Measurements from ENCODE around the gene LINGO3.
A peak's percentile ranks its signal among the peaks of the same experiment; 100 is the strongest.

LINGO3 gene

DNA sequence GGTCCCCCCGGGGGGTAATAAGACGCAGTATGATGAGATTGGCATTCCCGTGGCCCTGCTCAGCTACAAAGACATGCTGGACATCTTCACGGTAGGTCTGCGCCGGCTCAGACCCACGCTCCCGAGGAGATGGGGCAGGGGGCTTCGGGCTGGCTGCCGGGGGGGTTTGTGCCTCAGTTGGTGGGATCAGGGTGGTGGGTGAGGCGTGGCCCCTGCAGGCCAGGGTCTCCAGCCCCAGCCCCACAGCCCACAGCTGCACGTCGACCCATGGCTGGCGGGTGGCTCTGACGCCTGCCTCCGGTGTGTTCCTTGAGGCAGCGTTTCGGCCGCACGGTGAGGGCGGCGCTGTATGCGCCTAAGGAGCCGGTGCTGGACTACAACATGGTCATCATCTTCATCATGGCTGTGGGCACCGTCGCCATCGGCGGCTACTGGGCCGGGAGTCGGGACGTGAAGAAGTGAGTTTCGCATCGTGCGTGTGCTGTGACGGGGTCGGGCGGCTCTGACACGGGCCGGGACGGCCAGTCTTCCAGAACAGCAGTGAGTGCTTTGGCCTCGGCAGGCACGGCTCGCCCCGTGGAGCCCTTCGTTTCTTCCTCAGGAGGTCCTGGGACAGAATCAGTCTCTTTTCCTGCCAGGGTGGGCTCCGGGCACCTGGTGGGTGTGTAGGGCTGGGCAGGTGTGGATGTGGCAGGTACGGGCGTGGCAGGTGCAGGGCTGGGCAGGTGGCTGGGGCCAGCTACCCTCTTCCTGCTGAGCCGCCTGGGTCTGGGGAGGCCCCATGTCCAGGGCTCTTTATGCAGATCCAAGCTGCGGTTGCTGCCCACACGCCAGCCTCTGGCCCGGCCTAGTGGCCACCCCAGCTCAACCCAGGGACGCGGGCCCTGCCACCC is 31.0 kb upstream of the LINGO3 start:
- DNase-seq: no peak

DNA sequence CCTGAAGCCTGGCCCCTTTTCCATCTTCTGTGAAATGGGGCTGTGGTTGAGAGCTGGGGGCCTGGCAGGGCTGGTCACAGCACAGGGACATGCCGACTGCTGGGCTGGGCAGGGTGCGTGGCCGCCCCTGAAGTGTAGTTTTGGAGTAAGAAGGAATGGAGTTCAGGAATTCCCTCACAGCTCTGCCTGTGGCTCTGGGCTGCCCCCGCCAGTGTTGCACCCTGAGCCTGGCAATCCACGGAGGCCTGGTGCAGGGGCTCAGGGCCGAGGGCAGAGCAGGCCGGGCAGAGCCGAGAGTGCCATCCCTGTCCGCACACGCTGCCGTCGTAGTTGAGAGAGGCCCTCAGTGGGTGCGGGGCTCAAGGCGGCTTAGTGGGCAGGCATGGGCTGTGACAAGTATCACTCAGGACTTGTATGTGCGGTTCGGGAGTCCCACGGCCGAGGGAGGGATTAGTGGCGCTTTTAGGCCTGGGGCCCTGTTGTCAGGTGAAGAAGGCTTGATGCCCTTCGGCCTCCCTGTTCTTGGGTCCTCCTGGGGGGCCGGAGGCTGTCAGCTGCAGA is 30.2 kb upstream of the LINGO3 start:
- DNase-seq: no peak

DNA sequence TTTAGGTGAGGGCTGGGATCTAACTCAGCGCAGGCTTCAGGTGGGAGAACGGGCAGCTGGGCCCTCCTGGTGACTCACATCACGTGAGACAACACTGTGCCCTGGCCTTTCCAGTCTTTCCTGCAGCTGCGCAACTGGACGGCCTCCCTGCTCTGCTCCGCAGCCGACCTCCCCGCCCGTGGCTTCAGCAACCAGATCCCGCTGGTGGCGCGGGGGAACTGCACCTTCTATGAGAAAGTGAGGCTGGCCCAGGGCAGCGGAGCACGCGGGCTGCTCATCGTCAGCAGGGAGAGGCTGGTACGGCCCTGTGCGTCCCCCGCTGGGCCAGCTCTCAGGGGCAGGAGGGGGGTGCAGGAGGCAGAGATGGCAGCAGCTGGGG is 29.4 kb upstream of the LINGO3 start:
- DNase-seq: no peak

DNA sequence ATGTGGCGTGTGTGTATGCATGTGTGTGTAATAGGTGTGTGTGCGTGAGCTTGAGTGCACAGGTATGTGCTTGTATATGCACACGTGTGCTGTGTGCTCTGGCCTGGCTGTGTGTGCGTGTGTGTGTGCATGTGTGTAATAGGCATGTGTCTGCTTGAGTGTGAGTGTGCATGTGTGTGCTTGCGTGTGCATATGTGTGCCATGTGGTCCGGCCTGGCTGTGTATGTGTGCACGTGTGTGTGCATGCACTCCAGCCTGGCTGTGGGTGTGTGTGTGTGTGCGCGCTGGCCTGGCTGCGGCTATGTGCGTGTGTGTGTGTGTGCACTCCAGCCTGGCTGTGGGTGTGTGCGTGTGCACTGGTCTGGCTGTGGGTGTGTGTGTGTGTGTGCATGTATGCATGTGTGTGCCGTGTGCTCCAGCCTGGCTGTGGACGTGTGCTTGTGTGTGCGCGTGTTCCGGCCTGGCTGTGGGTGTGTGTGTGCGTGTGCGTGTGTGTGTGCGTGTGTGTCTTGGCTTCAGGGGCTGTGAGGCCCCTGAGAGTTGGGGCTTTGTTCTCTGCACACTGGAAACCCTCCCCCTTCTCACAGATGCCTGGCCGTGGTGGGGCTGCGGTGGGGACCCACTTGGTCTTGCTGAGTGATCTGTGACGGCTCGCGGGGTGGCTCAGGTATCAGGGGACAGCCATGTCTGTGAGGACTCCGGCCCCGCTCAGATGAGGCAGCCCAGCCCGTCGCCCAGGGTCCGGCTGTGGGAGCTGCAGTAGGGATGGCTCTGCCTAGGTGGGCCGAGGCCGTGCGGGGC is 28.8 kb upstream of the LINGO3 start:
- no peak for DNase-seq

DNA sequence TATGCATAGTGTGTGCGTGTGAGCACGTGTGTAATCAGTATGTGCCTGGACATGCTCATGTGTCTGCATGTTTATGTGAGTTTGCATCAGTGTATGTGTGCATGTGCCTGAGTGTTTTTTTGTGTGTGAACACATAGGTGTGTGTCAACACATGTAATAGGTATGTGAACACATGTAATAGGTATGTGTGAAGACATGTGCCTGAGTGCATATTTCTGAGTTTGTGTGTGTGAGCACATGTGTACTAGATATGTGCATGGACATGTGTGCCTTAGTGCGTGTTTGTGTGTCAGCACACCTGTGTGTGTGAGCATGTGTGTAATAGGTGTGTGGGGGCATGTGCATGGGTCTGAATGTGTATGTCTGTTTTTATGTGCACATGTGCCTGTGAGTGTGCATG is 27.9 kb upstream of the LINGO3 start:
- no peak for DNase-seq

DNA sequence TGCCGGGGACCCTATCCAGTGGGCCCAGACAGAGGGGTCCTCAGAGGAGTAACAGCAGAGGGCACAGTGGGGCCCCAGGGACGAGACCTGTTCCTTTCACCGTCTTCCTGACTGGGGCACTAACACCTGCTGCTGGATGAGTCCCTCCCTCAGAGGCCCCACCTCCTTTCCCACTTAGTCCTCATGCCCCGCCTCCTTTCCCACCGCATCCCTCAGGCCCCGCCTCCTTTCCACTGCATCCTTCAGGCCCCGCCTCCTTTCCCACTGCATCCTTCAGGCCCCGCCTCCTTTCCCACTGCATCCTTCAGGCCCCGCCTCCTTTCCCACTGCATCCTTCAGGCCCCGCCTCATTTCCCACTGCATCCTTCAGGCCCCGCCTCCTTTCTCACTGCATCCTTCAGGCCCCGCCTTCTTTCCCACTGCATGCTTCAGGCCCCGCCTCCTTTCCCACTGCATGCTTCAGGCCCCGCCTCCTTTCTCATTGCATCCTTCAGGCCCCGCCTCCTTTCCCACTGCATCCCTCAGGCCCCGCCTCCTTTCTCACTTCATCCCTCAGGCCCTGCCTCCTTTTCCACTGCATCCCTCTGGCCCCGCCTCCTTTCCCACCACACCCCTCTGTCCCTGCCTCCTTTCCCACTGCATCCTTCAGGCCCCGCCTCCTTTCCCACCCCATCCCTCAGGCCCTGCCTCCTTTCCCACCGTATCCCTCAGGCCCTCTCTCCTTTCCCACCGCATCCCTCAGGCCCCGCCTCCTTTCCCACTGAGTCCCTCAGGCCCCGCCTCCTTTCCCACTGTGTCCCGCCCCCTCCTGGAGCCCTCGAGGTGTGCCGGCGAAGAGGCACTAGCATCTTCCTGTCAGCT is 27.3 kb upstream of the LINGO3 start:
- no peak for DNase-seq

DNA sequence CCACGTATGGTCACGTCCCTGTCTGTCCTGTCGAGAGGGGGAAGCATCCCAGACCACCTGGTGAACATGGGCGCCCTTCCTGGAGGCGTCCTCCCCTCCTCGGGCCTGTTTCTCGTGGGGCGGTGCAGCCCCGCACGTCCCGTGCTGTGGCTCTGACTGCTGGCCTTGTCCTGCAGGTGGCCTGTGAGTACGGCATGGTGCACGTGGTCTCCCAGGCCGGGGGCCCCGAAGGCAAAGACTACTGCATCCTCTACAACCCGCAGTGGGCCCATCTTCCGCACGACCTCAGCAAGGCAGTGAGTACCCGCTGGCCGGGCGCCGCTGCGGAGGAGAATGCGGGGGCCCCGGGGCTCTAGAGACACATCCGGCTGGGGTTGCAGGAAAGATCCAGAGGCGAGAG is 26.5 kb upstream of the LINGO3 start:
- DNase-seq: no peak

DNA sequence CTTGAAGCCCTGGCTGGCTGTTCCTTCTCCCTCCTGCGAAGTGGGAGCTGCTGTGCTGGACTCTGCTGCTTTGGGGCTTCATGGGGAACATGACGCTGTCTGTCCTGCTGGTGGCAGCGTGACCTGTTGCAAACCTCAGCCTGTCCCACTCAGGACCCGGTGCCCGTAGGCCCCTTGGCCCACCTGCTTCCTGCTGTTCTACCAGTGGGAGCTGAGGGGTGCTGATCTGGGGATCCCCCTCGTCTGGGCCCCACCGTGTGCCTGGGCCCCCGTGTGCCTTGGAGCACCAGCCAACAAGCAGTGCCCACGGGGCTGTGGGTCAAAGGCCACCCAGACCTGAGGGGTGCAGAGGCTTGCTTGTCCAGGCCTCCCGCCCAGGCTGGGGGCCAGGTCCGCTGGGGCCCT is 25.9 kb upstream of the LINGO3 start:
- no peak for DNase-seq

DNA sequence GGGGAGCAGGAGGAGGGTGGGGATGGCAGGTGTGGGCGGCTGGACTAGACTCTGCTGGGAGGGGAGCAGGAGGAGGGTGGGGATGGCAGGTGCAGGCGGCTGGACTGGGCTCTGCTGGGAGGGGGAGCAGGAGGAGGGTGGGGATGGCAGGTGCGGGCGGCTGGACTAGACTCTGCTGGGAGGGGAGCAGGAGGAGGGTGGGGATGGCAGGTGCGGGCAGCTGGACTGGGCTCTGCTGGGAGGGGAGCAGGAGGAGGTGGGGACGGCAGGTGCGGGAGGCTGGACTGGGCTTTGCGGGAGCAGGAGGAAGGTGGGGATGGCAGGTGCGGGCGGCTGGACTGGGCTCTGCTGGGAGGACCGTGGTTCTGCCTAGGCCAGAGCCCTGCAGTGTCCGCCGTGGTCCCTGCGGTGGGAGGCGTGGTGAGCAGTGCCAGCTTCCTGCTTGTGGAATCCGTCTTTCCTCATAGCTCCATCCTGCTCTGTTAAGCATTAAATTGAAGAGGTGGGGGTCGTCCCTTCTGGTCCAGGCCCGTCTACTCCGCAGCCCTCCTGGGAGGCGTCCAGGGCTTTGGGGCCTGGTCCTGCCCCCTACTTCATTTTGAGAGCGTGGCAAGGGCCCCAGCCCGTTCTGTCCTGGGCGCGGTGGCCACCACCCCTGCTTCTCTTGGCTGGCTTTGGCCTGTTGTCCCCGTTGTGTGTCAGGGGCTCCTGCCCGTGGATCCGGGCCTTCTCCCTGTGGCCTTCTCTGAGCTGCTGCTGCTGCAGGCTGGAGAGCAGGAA is 25.3 kb upstream of the LINGO3 start:
- peak; percentile 85 for DNase-seq

DNA sequence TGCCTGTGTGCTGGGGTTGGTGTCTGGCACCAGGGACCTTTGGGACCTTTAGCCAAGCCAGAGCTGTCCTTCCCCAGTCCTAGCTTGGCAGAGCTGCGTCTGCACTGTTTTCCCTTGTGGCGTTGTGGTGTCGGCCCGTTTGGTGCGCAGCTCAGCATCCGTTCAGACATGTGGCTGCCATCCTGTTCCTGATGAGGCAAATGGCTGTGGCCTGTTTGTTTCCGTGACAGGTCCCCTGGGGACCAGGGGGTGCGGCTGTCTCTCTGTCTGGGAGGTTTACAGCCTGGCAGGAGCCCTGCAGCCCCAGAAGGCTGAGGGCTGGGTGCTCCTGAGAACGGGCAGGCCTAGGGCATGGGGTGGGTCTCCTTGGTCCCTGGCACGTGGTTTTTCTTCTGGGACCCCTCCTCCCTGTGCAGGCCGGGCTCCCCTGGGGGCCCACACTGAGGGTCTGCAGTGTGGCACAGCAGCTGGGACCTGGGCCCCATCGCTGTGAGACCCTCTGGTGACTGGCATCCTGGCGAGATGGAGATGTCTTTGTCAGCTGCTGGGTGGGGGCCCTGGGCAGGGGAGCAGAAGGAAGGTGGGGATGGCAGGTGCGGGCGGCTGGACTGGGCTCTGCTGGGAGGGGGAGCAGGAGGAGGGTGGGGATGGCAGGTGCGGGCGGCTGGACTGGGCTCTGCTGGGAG is 24.5 kb upstream of the LINGO3 start:
- DNase-seq: peak; percentile 26

DNA sequence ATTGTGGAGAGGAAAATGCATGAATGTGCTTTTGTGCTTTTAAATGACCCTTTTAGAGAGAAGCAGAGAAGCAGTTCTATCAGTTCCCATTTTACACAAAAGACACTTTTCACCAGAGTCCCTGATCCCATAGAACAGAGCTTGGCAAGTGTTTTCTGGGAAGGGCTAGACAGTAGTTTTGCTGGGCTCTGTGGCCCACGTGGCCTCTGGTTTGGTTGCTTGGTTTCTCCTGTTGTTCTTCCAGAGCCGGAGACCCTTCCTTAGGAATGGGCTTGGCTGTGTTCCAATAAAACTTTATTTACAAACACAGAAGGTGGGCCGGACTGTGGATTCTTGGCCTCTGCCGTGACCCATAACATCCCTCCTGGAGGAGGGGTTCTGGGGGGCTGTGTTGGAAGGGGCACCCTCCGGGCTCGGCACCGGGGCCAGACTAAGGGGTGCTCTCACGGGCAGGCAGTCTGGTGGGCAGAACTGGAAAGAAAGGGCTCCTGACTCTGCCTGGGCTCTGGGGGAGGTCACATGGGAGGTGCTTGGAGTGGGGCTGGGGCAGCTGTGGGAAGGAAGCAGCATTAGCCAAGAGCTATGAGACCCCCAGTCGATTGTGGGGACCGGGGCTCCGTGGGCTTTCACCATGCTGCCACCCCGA is 23.8 kb upstream of the LINGO3 start:
- DNase-seq: no peak

DNA sequence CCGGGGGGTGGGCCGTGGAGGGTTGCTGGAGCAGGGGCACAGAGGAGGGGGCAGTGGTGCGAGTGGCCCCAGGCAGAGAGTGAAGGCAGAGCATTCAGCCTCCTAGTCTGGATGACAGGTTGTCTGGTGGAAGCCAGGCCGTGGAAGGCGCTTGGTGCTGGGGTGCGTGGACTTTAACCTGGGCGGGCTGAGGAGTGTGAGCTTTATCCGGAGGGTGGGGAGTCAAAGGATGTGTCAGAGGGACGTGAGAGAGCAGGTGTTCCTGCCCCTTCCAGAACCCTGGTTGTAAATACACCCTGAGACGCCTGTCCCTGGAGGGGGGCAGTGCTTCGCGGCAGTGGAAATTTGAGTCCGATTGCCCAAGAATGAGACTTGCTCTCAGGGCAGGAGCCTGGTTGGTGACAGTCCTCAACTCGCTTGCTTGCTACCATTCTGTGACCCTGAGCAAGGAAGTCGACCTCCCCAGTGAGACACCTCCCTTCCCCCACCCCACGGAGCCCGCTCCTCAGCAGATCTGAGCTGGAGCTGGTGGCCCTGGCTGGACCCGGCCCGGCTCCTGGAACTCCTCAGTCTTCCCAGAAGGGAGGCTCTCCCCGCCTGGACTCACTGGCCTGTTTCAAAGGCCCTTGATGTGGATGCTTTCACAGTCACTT is 22.8 kb upstream of the LINGO3 start:
- DNase-seq: no peak

DNA sequence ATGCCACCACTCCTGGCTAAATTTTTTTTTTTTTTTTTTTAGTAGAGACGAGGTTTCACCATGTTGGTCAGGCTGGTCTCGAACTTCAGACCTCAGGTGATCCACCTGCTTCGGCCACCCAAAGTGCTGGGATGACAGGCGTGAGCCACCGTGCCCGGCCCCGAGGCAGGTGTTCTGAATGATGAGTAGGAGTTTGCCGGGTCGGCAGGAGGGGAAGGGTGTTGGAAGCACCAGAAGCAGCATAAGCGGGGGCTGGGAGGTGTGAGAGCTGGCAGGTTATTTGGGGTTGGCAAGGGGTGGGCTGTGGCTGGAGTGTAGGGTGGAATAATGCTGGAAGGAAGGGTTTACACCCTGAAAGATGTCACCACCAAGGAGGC is 22.3 kb upstream of the LINGO3 start:
- no peak for DNase-seq

DNA sequence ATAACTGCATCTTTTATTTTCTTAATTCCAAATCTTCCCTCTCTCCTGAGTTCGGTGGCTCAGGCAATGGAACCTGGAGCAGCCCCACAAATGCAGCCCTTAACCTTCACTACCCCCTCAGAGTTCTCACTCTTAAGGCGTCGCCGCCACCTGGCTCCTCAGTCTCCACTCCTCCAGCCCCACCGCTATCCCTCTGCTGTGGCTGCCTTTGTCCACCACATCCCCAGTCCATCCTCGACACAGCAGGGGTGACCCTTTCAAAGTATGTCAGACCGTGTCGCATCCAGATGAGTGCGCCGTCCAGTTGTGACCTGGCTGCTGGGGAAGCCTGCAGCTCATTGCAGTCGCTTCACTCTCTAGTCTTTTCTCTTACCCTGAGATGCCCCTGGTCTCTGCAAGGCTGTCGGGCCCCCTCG is 21.6 kb upstream of the LINGO3 start:
- DNase-seq: peak; percentile 54

DNA sequence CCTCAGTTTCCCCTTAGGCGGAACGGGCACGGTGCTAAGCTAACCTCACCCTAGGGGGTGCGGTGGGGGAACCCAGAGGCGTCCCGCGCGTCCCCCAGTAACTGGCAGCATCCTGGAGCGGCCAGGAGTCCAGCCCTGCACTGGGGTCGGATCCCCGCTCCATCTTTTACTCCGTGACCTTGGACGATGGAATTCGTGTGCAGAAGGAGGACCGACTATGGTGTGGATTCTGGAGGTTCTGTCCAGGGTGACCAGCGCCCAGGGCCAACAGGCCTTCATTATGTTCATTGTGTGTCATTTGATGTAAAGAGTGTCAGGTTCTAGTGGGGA is 21.2 kb upstream of the LINGO3 start:
- DNase-seq: no peak

DNA sequence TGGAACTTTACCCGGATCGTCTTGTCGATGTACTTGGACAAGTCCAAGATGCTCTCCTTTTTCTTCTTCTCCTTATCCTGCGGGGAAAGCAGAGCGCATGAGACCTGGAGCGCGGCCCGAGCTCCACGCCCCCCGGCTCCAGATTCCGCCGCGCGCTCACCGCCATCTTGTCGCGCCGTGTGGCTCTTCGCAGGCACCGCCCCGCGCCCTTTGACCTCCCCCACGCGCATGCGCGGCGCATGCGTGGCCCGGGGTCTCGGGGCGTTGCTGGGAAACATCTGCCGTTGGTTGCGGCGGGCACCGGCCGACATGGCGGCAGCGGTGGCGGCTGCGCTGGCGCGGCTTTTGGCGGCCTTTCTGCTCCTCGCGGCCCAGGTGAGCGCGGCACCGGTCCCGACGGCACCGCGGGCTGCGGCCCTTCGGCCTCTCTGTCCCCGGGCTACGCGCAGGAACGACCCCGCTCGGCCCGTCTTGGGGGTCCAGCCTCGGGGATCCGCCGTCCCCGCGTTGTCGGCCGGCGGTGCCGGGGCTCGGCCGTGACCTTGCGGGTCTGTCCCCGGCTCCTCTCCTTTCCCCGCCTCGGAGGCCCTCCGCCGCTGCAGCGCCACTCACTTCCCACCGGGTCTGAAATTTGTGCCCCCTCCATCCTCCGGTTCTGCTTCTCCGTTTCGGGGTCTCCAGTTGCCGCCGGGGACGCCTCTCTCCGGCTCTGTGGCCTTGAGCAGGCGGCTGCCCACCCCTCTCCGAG is 20.6 kb upstream of the LINGO3 start, which contains the start of the genes LSM7 and SPPL2B:
Gene LSM7, minus strand, starts transcription at position 186 of the 748 bp plus-strand sequence. Its CDS starts 20 bp downstream, at position 166.
Gene SPPL2B, plus strand, starts transcription at position 284 of the 748 bp plus-strand sequence. Its CDS starts 26 bp downstream, at position 310.
- DNase-seq: peak; percentile 81

DNA sequence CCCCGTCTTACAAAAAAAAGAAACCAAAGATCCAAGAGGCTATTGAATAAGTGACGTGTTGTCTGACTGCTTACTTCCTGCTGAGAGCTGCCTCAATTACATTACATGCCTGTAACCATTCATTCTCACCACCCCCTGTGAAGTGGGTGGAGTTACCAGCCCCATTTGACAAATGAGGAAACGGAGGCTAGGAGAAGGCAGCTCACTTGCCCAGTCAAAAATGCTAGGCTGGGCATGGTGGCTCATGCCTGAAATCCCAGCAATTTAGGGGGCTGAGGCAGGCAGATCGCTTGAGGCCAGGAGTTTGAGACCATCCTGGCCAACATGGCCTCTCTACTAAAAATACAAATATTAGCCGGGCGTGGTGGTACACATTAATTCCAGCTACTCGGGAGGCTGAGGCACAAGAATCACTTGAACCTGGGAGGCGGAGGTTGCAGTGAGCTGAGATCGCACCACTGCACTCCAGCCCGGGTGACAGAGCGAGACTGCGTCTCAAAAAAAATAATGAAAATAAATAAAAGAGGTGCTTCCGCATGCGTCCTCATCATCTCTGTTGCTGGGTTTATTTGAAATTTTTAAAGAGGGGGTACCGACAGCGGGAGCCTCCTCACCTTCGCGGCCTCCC is 19.9 kb upstream of the LINGO3 start:
- DNase-seq: peak; percentile 44

DNA sequence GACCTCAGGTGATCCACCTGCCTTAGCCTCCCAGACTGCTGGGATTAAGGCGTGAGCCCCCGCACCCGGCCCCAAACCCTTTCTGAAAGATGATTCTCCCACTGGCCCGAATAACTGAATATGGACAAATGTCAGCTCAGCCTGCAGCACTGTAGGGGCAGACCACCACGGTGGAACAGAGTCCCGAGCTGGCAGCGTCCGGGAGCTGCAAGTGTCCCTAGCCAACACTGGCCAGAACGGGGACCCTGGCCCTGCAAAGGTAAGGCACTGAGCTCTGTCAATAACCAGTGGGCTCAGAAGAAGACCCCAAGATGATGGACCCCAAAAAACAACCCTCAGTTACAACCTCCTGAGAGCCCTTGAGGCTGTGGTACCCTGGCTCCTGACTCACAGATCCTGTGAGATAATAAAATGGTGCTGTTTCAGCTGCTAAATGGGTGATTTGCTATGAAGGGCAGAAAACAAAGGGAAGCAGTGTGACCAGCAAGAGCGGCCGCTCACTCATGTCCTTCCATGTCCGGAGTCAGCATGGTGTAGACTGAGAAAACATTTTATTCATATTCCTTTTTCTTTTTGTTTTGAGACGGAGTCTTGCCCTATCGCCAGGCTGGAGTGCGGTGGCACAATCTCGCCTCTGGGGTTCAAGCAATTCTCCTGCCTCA is 18.9 kb upstream of the LINGO3 start:
- no peak for DNase-seq
